Right lobe of liver (tissue), 6 donors: ENCODE results near the gene TRMT61A. TPM values are rescaled to one million over a fixed set of nuclear protein-coding genes. Genes with fewer than 3 reads are reported as not detected.

Source experiments
- ATAC-seq, 4 donors: fragments of 200-7000 bp; cut with Tn5 transposase; one replicate each; pipeline ENCODE4 v1.9.1; 2020; ENCODE audit warnings: mild to moderate bottlenecking in 4 of 4, moderate library complexity in 4 of 4
- DNase-seq, 3 donors: peaks; one replicate each; pipeline ENCODE4 v3.0.0-alpha.2; 2020
- H3K27ac ChIP-seq, 3 donors: fragments of 200-600 bp; one replicate each; pipeline ENCODE4 v1.8.0; 2022
- H3K27me3 ChIP-seq, 2 donors: fragments of 200-600 bp; one replicate each; pipeline ENCODE4 v1.8.0; 2022
- H3K36me3 ChIP-seq, 4 donors: fragments of 200-600 bp; sonication (generic) in 1 of 4; one replicate each; pipeline versions ENCODE4 v1.5.1 to v1.8.0; 2017 to 2022; ENCODE audit warnings: control low read depth in 1 of 4
- H3K4me1 ChIP-seq, 4 donors: fragments of 200-600 bp; sonication (generic) in 1 of 4; one replicate each; pipeline versions ENCODE4 v1.5.1 to v1.8.0; 2017 to 2022; ENCODE audit warnings: control low read depth in 1 of 4
- H3K4me3 ChIP-seq, 3 donors: fragments of 200-600 bp; one replicate each; pipeline ENCODE4 v1.8.0; 2022
- H3K9me3 ChIP-seq, 4 donors: fragments of 200-600 bp; sonication (generic) in 1 of 4; one replicate each; pipeline versions ENCODE4 v1.5.1 to v1.8.0; 2017 to 2022; ENCODE audit warnings: control low read depth in 1 of 4
- POLR2A ChIP-seq: fragments of 450-650 bp; IDR thresholded peaks from one replicate; pipeline ENCODE4 v1.6.1; 2017; ENCODE audit warnings: antibody characterized with exemption, mild to moderate bottlenecking
- WGBS: methylation state at CpG from one replicate; pipeline ENCODE4 v1.1.6; 2018; ENCODE audit warnings: low coverage, low lambda C conversion rate; ENCODE audit not compliant: insufficient coverage; ENCODE audit errors: missing lambda C conversion rate; 5-methylcytosine and 5-hydroxymethylcytosine counted together
- intact Hi-C, 2 donors: fragments of 100-400 bp; cut with DNase I; formaldehyde crosslinking; loops; one replicate each; pipeline versions ENCODE4 v1.11.2 to v1.14.1; 2022
- total RNA-seq, 6 experiments: library from RNA; depleted of rRNA in 2 of 6; stranded (reverse); fragments of >200 nt in 2 of 6; fragmentation: NEBNext Ultra II Directional in 3 of 6; extraction: Animal tissue kit (Norgen Biotek cat#: 25700) in 3 of 6; gene quantifications; one replicate each; pipeline versions ENCODE4 v1.1.0 to v1.2.4, GENCODE V29; 2016 to 2023
- TF ChIP-seq, protein P1 (sequence below), 4 donors: fragments of 200-600 bp in 3 of 4; fragments of 450-650 bp in 1 of 4; IDR thresholded peaks; one replicate each; pipeline versions ENCODE4 v1.5.1 to v1.8.0; 2016 to 2022; ENCODE audit warnings: antibody characterized with exemption in 4 of 4, mild to moderate bottlenecking in 2 of 4
- donor health status: DM: no; HTN: yes; CAD: no.
- donor health status: DM: no; HTN: no; CAD: no.
- donor health status: DM: no; HTN: no; CAD: no.
- donor health status: DM: no; HTN: yes; CAD: no.
- donor health status: DM: no; HTN: yes; CAD: no.

The TRMT61A gene
- total RNA-seq, 6 experiments from 2014 or later: 3.8 to 12.1 (median 4.8) TPM

DNA sequence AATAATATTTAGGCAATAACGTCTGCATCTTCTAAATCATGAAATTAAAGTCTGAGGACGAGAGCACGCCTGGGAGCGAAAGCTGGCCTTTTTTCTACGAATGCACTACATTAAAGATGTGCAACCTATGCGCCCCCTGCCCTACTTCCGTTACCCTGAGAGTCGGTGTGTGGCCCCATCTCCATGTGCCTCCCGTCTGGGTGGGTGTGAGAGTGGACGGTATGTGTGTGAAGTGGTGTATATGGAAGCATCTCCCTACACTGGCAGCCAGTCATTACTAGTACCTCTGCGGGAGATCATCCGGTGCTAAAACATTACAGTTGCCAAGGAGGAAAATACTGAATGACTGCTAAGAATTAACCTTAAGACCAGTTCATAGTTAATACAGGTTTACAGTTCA, 25.7 kb upstream of the TRMT61A start:
- Histone ChIP-seq H3K4me3 (no peak overlapping the region), H3K27ac (no peak overlapping the region), H3K9me3 (no peaks in the 10 kb centered on the region), H3K4me1 (peaks cover 0 to 3% (median 0%) of the 10 kb centered on the region in 4 donors), H3K36me3 (peaks cover 0 to 36% (median 15%) of the 10 kb centered on the region in 4 donors), H3K27me3 (no peaks in the 10 kb centered on the region)
- WGBS: 95% methylated on average over 12 of the region's 12 CpGs
- DNase-seq (peak in 1 of 3 donors; percentile 32), ATAC-seq (no peak)
- intact Hi-C loops: loop anchor here in 1 of 2 donors (5.0 kb wide), 1 partner anchor 44 kb away; no protein-coding TSS in a partner anchor
- TF ChIP-seq POLR2A: no peak
- TF ChIP-seq, protein P1, sequence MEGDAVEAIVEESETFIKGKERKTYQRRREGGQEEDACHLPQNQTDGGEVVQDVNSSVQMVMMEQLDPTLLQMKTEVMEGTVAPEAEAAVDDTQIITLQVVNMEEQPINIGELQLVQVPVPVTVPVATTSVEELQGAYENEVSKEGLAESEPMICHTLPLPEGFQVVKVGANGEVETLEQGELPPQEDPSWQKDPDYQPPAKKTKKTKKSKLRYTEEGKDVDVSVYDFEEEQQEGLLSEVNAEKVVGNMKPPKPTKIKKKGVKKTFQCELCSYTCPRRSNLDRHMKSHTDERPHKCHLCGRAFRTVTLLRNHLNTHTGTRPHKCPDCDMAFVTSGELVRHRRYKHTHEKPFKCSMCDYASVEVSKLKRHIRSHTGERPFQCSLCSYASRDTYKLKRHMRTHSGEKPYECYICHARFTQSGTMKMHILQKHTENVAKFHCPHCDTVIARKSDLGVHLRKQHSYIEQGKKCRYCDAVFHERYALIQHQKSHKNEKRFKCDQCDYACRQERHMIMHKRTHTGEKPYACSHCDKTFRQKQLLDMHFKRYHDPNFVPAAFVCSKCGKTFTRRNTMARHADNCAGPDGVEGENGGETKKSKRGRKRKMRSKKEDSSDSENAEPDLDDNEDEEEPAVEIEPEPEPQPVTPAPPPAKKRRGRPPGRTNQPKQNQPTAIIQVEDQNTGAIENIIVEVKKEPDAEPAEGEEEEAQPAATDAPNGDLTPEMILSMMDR (IDR thresholded peaks at IDR 0.05): no peak

DNA sequence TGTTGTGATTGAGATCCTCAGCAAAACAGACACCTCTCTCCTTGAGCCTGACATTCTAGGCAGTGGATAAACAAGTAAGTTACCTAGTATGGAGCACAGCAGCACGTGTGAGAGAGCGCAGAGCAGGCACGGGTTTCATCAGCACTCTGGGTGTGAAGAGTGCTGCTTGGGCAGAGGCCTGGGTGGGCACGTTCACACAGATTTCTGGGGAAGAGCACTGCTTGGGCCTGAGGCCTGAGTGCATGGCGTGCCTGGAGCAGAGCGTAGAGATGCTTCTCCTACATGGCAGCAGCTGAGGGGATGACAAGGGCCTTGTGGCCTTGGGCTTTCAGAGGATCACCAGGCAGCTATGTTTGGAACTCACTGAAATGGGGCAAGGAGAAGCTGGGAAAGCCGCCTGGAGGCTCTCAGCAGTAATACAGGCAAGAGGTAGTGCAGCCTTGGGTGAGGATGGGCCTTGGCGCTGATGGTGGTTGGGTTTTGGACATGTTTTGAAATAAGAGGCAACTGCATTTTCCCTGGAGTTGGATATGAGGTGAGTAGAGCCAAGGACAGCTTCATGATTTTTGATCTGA, 23.9 kb upstream of the TRMT61A start:
- peak in 1 of 3 donors; percentile 39 for DNase-seq
- peaks cover 0 to 7% (median 0%) of the 10 kb centered on the region in 4 donors for H3K4me1 ChIP-seq
- WGBS: 96% methylated on average over 2 of the region's 8 CpGs
- no peaks in the 10 kb centered on the region for H3K27me3 ChIP-seq
- no peak overlapping the region for H3K27ac ChIP-seq
- TF ChIP-seq POLR2A: no peak
- TF ChIP-seq, protein P1 (IDR thresholded peaks at IDR 0.05): no peak
- no peak for ATAC-seq
- intact Hi-C loops: loop anchor here in 1 of 2 donors (5.0 kb wide), 1 partner anchor 42 kb away; no protein-coding TSS in a partner anchor
- no peak overlapping the region for H3K4me3 ChIP-seq
- peaks cover 0 to 30% (median 15%) of the 10 kb centered on the region in 4 donors for H3K36me3 ChIP-seq
- H3K9me3 ChIP-seq: no peaks in the 10 kb centered on the region

DNA sequence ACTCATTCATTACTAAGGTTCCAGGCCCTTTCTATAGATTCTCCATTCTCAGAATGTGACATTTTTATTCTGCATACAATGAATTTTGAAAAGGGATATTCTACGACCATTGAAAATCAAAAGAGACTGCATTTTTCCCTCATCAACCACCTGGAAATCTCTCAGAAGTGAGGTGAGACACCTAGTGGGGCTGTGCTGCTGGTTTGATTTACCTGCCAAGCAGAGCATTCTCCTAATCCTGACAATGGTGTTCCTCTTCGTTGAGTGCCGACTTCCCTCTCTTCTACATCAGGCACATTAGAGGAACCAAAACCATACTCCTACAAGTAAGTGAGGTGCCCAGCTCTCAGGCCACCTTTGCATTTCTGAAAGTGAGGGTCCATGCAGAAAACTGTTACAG, 21.2 kb upstream of the TRMT61A start:
- intact Hi-C loops: no loop called here

DNA sequence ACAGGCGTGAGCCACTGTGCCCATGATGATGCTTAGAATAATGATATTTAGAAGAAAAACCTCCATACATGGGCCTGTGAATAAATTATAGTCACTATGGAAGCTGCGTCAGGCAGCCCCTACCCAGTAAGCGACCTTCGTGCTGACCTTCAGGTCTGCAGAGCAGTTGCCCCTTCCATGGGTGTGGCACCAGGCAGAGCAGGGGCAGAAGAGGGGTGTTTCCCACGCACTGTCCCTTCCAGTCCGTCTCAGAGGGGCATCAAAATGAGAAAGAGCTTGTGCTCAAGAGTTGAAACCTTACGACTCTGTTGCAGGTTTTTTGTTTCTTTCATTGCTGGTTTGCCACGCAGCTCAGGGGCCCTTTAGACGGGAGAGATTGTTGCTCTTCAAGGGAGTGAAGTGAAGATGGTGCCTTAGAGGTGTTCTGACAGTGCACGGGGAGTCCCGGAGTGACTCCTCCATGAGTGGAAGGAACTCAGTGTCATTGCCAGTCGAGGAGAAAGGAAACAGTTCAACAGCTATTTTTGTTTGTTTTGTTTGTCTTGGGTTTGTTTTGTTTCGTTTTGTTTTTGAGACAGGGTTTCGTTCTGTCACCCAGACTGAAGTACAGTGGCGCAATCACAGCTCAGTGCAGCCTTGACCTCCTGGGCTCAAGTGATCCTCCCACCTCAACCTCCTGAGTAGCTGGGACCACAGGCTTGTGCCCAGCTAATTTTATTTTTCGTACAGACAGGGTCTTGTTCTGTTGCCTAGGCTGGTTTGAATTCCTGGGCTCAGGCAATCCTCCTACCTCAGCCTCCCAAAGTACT, 20.3 kb upstream of the TRMT61A start:
- DNase-seq (no peak), ATAC-seq (peak; percentile 11 to 54 (median 22))
- Histone ChIP-seq H3K27me3 (no peaks in the 10 kb centered on the region), H3K36me3 (peaks cover 0 to 19% (median 6%) of the 10 kb centered on the region in 4 donors), H3K27ac (no peak overlapping the region), H3K4me3 (no peak overlapping the region), H3K9me3 (no peaks in the 10 kb centered on the region), H3K4me1 (peaks cover 0 to 4% (median 0%) of the 10 kb centered on the region in 4 donors)
- WGBS: 61% methylated on average over 14 of the region's 16 CpGs
- intact Hi-C loops: no loop called here
- TF ChIP-seq POLR2A: no peak
- TF ChIP-seq, protein P1 (IDR thresholded peaks at IDR 0.05): no peak

More for the DNA sequence above, 21.2 kb upstream of the TRMT61A start:
- TF ChIP-seq, protein P1 (IDR thresholded peaks at IDR 0.05): no peak
- TF ChIP-seq POLR2A: no peak
- WGBS: 84% methylated on average over 3 of the region's 3 CpGs
- peaks cover 0 to 4% (median 0%) of the 10 kb centered on the region in 4 donors for H3K4me1 ChIP-seq
- DNase-seq: no peak
- H3K4me3 ChIP-seq: no peak overlapping the region
- H3K27me3 ChIP-seq: no peaks in the 10 kb centered on the region
- ATAC-seq: no peak
- H3K9me3 ChIP-seq: no peaks in the 10 kb centered on the region
- H3K36me3 ChIP-seq: peaks cover 0 to 28% (median 14%) of the 10 kb centered on the region in 4 donors
- H3K27ac ChIP-seq: peak overlapping the region in 1 of 3 donors; percentile 4
